HG02678 (cell line): Measurements from ENCODE around the gene RAD51B.

Experiments
- ATAC-seq: cut with Tn5 transposase; IDR thresholded peaks from one replicate; pipeline ENCODE4 v1.9.1; 2021; ENCODE audit warnings: mild to moderate bottlenecking, moderate library complexity; ENCODE audit not compliant: unreplicated experiment

Gene RAD51B

DNA sequence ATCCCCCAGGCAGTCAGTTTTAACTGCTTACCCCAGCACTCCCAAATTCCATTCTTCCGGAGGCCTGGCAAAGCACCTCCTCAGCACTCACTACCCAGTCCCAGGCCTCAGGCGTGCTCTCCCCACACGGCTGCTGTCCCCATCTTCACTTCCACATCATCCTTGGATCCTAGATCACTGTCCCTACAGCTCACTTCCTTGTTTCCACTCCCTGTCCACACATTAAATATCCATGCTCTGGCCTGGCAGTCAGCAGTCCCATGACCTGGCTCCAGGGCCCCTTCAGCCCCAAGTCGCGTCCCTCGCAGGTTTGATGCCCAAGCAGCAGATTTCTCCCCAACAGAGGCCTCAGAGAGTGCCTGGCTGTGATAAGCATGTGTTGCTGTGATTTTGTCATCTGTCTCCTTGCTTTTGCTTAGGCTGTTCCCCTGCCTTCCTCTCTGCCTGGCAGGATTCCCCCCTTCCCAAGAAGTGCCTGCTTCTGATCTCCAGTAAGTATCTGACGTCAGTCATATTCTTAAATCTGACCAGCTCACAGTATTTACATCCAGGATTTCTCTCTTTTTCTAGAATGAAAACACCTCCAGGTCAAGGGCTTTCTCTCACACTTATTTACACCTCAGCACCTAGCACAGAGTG is 731.6 kb downstream of the RAD51B start:
- no peak for ATAC-seq

DNA sequence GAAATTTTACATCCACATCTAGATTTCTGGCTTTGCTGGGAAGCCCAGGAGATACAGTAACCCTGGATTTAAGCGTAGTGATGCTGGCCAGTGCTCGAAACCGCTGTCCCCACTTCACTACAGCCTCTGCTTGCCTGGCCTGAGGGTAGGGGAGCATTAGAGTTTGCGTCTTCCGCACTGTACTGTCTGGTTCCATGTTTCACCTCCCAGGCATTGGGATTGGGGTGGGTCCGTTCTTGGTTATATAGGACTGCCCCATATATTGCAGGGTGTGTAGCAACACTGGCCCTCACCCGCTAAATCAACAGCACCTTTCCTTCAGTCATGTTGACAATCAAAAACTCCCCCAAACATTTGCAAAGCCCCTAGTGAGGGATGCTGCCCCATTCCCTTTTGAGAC is 732.5 kb downstream of the RAD51B start:
- ATAC-seq: no peak

DNA sequence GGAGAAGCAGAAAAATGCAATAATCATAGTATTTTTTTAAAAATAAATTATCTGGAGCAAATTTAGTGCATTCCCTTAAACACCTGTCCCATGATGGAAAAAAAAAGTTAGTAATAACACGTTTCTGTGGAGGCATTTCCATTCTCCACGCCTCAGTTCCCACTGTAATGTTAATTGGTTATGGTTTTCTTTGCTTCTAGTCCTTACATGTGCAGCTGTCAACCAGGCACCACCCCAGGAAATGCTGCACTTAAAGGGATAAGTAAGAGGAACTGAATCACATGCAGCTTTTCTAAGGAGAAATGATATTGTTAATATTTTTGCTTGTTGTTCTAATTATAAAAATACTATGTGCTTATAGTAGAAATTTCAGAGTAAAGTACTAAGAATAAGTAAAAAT is 733.0 kb downstream of the RAD51B start:
- ATAC-seq: no peak

DNA sequence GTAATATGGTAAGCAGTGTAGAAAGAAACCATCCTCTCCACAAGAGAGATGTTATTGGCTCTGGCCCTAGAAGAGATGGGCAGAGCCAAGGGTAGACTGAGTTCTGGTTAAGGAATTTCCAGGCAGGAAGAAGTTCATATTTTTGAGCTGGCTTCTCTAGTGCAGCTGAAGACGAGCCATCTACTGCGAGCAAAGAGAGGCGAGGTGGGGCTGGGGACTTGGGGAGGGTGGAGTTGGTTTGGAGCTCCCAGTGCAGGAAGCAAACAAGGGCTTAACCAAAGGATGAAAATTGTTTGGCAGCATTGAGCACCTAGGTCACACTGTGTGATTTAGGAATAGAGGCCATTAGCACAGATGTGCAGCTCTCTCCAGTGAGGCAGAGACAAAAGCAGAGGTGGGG is 733.7 kb downstream of the RAD51B start:
- ATAC-seq: no peak

DNA sequence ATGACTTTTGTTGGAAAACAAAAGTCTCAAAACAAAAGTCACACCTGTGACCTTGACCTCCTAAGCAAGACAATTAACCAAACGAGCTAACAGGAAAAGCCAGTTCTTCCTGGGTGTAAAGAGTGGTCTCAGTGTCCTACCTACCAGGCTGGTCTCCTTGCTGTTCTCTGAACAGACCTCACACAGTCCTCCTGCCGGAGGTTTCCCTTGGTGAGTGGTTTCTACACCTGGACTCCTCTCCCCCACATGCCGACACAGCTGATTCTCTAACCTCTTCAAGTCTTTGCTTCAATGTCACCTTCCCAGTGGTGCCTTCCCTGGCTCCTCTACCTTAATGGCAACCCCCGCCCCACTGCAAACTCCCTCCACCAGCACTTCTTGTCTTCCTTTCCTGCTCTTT is 734.7 kb downstream of the RAD51B start:
- no peak for ATAC-seq

DNA sequence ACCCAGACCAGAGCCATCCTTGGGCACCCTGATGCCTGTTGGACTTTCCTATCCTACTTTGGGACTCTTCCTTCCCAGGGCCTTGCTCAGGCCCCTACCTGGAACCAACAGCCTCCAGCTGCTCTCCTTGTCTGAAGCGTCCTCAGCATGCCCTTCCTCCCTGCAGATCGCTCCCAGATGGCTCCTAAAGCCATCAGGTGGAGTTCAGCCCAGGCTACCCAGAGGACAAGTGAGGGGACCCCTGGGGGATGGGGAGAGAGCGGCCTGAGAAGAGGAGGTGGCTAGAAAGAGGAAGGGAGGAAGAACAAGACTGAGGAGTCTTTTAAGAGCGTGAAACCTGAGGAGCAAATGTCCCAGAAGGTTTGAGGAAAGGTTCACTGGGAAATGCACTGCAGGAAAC is 736.7 kb downstream of the RAD51B start:
- no peak for ATAC-seq

DNA sequence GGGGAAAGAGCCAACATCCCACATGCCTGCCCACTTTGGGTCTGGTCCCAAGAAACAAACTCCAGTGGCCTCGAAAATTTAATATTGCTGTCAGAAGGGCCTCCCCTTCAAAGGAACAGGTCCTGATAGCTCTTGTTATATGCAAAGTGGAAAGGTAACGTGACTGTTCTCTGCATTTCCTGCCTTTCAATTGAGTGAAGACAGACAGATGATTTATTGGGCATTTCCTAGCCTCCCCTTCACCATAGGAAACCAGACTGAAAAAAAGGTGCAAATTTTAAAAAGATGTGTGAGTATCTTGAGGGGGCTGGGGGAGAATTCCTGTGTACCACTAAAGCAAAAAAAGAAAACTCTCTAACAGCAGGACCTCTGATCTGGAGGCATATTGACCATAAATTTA is 738.1 kb downstream of the RAD51B start:
- ATAC-seq: no peak

DNA sequence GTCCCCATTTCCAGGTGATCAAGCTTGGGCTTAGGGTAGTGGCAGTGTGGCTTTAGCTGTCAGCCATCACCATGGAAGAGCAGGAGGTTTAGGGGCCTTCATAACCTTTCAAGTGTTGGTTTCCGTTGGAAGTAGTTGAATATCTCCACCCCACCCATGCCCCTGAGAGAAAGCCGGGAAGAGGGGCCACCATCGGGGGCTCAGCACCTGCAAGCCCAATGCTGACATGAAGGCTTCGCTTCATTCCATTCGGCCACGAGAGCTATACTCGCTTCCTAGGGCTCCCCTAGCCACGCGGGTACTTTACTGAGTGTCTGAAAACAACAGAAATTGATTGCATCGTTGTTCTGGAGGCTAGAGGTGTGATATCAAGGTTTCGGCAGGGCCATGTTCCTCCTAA is 738.5 kb downstream of the RAD51B start:
- ATAC-seq: no peak

DNA sequence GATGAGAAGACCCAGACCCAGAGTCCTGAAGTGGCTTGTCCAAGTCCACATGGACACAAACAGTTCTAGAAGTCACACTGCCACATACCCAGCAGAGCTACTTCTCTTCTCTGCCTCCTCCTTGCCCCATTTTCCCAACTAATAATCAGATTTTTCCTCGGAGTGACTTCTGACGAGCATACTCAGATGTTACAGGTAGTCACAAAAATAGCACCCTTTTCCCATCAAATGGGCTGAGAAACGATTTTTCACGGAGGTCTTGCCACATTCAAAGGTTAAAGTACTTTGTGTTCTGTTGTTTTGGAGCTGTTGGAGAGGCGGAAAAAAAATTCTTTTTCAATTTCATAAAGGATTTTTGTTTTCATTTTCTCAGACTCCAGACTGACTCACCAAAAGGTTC is 740.4 kb downstream of the RAD51B start:
- ATAC-seq: no peak

DNA sequence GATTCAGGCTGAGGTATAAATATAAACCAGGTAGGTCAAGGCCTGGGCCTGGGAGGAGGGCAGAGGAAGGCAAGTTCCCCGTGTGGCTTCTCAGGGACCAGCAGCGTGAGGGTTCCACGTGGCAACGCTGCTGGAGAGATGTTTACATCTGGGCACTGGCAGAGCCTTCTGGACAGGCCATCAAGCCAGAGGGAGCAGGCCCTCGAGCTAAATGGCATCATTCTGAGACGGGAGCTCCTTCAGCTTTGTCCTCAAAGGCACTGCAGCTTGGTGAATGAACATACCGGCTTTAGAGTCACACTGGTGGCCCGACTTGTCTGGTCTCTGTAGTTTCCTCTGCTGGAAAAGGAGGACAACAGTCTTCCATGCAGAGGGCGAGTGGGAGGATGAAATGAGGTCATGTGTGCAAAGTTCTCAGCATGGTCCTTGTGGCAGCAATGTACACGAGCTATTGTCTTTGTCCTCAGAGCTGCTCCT is 742.0 kb downstream of the RAD51B start:
- ATAC-seq: no peak

DNA sequence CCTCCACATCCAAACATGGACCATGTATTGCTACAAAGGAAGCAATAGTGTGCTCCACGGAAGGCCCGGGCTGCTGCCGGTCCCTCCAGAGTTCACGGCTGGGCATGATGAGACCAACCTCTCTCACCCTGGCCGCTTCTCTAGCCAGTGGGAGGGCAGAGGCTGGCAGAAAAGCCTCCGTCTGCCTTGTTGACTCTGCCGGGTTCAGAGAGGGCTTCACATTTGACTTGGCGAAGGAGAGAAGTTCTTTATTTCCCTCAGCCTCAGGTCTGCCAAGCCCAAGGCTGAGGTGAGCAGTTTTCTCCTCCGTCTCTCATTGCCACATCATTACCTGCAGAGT is 743.3 kb downstream of the RAD51B start:
- ATAC-seq: no peak

DNA sequence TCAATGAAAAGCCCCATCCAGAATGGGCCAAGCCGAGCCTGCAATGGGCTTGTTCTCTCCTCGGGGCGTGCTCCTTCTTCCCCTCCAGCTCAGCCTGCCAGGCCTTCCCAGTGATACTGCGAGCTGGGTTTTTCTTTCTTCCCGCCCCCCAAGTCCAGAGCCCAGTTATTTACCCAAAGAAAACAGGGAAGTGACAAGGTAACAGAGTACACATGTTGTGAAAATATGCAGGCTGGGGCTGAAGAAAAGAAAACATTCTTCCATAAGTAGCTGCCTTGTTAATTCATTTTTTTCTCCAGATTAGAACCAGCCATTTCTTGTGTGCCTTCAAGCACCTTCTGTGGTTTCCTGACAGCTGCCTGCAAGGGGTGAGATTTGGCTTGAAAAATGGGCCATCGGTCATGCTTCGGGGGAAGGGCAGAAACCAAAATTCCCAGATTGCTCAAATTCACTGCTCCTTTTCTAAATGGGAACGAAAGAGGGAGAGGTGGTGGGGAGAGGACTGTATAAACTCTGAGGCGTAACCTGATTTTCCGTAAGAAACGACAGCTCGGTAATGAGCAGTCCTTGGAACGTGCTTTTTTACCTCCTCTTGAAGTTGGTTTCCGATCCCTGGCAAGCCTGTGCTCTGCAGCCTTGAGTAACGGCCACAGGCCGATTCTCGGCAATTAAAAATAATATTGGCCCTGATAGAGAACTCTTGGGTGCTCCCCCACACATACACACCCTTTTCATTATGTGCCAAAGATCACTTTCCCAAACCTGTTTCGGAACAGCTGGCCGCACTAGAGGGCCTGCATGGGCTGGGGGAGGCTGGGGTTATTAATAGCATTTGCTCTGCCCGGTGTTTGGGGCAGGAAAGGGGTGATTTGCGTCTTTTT is 743.9 kb downstream of the RAD51B start:
- no peak for ATAC-seq

DNA sequence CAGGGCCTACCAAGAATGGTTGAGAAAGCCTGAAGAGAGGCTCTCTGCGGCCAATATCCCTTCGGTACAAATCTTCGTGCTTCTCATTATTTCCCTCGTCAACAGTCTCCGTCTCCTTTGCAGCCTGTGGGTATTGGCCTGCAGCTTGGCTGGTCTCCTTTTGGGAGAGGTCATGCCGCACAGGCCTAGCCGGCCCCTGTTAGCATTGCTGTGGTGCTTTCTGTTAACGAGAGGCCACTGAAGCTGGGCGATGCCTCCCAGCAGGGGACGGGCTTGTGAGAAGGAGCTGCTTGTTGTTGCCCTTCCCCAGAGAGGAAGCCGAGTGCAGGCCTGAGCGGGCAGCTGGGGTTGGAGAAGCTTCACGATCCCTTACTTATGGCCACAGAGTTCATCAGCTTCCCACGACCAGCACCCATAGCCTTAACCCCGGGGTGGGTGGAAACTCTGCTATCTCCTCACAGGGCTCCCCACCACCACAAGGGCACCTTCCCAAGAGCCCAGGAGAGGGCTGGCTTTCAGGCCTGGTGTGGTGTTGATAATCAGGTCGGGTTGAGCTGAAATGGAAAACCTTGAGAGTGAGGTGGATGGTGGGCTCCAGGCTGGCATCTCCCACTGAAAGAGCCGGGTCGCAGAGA is 744.7 kb downstream of the RAD51B start:
- ATAC-seq: no peak

DNA sequence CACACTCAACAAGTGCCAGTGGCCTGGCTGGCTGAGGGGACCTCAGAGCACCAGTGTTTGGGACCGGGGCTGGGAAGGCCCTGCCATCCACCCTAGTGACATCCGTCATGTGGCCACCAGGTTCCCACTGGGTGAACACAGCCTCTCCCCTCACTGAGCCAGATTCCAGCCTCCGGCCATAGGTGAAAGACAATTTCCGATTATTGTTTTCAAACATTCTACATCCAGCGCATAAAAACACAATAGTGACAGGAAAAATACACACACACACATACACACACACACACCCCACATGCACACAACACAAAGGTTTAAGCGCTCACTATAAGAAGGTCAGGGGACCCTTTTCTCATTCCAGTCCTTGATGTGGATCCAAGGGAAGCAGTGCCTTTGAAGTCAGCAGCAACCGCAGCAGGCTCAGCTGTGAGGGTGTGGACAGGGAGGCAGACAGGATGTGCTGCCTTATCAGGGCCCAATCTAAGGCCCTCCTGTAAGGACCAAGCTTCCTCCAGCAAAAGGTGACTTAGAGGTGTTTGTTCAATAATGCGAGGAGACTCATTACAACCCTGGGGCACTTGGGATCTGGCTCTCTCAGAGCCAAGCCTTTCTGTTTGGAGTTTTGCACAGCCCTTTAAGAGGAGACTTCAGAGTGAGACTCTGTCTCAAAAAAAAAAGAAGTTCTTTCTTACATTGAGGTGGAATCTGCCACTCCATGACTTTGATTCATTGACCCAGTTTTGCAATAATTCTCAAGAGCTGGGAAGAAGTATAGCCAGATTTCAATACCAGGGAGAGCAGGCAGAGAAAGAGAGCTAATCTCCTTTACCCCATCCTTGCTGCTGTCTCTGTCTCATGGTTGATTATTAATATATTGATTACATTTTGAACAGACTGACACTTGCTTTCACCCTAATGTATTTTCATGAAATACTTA is 745.5 kb downstream of the RAD51B start:
- no peak for ATAC-seq

DNA sequence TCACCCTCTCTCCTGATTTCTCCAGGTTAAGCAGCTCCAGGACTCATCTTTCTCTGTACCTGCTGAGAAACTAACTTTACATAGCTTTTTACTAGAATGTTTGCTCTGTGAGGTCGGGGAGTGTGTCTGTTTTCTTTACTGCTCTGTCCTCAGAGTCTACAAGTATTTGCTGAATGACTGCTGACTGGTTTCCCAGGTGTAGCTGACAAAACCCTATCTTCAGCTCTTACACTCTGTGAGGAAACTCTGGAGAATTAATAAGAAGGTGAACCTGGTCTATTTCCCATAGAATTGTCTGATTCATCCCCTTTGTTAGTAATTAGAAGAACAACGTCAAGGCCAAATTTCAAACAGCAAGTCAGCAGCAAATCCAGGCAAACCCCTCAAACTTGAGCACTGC is 746.5 kb downstream of the RAD51B start:
- no peak for ATAC-seq

DNA sequence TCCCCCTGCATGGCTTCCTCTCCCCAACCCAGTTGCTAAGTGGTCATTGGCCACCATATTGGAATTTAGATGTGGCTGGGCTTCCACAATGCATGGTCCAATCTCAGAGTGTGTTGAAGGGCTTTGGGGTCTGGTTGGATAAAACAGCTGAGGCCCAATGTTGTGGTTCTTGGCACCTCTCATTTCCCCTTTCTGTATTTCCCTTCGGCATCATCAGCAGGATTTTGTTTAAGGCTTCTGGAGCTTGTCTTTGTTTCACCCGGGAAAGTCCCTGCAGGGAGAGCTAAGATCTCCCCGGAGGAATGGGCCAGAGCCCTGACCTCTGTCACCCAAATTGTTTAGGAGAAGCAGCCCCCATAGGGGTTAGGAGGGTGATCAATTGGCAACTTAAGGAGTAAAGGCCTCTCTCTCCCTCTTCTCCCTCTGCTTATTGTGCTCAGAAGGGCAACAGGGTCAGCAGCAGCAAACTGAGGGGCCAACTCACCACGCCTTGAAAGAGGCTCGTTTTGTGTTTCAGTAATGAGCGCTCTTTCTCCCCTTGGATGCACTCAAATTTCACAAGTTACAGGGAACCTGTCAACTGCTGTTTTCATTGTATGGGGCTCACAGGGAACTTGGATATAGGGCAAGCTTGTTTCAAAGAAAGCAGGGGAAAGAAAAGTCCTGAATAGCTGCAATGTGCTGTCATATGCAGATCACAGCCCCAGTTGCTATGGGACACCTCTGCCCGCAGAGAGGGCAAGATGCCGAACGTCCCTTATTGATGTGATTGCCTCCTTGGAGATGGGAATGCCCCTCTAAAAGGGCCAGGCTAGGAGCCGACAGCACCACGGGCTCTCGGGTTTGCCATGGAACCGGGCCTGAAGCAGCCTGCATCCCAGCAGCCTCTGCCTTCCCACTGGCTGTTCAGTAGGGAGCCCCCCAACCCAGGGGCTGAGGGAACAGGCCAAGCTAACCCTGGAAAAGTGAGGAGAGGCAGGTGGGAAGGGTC is 749.6 kb downstream of the RAD51B start:
- no peak for ATAC-seq

DNA sequence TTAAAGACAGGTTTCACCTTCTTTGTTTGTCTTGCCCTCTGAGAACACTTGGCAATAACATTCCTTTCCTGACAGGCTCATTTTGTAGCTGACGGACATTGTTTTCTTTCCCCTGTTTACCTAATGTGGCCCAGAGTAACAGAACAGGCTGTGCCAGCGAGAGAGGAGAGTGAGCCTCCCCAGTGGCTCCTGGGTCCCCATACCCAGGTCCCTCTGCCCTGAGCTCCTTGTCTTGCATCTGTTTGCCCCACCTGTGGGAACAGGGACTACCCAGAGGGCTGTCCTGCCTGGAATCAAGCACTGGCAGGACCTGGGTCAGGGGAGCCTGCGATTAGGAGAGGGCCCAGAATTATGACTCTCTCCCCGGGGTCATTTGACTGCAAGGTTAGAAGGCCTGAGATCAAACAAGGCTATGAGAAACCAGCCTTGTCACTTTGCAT is 750.4 kb downstream of the RAD51B start:
- no peak for ATAC-seq

DNA sequence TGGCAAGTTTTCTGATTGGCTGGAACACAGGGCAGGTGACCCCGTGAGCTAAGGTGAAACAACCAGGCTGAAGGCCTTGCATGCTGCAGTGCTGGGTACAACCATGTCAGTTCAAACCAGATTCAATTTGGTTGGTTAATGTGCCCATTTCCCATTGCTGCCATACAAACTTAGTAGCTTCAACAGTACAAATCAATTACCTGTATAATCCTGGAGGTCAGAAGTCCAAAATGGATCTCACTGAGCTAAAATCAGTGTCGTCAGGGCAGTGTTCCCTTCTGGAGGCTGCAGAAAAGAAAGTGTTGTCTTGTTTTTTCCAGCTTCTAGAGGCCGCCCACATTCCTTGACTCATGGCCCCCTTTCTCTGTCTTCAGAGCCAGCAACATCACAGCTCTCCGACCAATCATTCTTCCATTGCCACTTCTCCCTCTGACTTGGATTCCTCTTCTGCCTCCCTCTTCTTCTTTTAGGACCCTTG is 751.6 kb downstream of the RAD51B start:
- no peak for ATAC-seq

DNA sequence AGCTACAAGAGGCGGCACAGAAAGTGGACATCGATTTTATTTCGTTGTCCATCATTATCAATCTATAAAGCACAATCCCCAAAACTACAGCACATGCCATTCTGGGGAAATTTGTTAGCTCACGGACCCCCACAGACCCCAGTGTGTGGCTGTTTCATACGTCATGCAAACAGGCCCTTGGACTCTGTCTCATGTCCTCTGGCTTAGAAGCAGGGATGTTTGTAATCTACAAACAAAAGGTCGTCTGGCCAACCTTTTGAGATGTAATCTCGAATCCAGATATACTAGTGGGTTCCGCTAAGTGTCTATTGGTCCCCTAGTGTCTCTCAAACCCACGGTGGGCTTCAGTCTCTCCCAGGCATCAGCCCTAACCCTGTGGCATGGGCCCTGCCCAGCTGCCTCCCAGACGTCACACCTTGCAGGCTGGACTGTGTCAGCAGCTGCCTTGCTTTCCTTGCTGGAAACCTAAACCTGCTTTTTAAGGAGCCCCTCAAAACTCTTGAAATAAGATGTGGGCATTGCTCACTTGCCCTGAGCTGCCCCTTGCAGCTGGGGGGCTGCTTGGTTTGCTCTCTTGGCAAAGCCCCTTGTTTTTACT is 752.4 kb downstream of the RAD51B start:
- no peak for ATAC-seq
